HG02973 (cell line): Measurements from ENCODE around the gene L3MBTL1.
"Not testable (repeated sequence)": the region's sequence is repeated elsewhere in the genome, so short reads cannot be mapped to it uniquely, and the experiment has no call there.

Source experiments
- ATAC-seq: cut with Tn5 transposase; IDR thresholded peaks from one replicate; pipeline ENCODE4 v1.9.1; 2021; ENCODE audit warnings: moderate library complexity; ENCODE audit not compliant: unreplicated experiment

The L3MBTL1 gene

GRCh38 chr20:43584448-43585136 is 77.1 kb downstream of the L3MBTL1 start:
- ATAC-seq, result no peak

GRCh38 chr20:43586641-43587040 is 79.1 kb downstream of the L3MBTL1 start:
- no peak for ATAC-seq

- ATAC-seq, result not testable (repeated sequence)
Observed at GRCh38 chr20:43588526-43588925, 81.0 kb downstream of the L3MBTL1 start.

GRCh38 chr20:43590036-43590391 is 82.5 kb downstream of the L3MBTL1 start:
- ATAC-seq, result no peak

- ATAC-seq, result peak; percentile 98
Observed at GRCh38 chr20:43590392-43591303, 83.2 kb downstream of the L3MBTL1 start, which contains the start of gene IFT52. Gene IFT52 (plus strand): TSS chr20:43590937. CDS start chr20:43594699, 3,762 bp downstream.
